Osteoblast (primary cell): ENCODE measurements around the gene LRRC25. TPM values are rescaled to one million over a fixed set of nuclear protein-coding genes. Genes with fewer than 3 reads are reported as not detected.
A peak's percentile ranks its signal among the peaks of the same experiment; 100 is the strongest.
"Not testable (repeated sequence)": the region's sequence is repeated elsewhere in the genome, so short reads cannot be mapped to it uniquely, and the experiment has no call there.

Experiments used
- DNase-seq: peaks from one replicate; pipeline ENCODE4 v3.0.0; 2011; ENCODE audit warnings: low spot score, mixed read lengths; ENCODE audit not compliant: insufficient read length; ENCODE audit errors: missing footprints
- H2AFZ ChIP-seq: 2 replicates; pipeline ENCODE4 v1.6.0; 2011; ENCODE audit warnings: mild to moderate bottlenecking, low read length
- H3K27ac ChIP-seq: 2 replicates; pipeline ENCODE4 v1.5.1; 2011; ENCODE audit warnings: mild to moderate bottlenecking, low read depth, low read length, moderate library complexity
- H3K27me3 ChIP-seq: 2 replicates; pipeline ENCODE4 v1.6.0; 2012; ENCODE audit warnings: mild to moderate bottlenecking, control low read depth, inconsistent platforms, low read length, moderate library complexity; ENCODE audit not compliant: insufficient read depth
- H3K36me3 ChIP-seq: 2 replicates; pipeline ENCODE4 v1.5.1; 2011; ENCODE audit warnings: mild to moderate bottlenecking, low read length, control low read depth, moderate library complexity; ENCODE audit not compliant: insufficient read depth
- H3K4me1 ChIP-seq: 2 replicates; pipeline ENCODE4 v1.5.1; 2011; ENCODE audit warnings: mild to moderate bottlenecking, low read length, control low read depth, moderate library complexity; ENCODE audit not compliant: insufficient read depth
- H3K4me2 ChIP-seq: 2 replicates; pipeline ENCODE4 v1.6.0; 2011; ENCODE audit warnings: mild to moderate bottlenecking, low read length; ENCODE audit not compliant: insufficient read depth
- H3K4me3 ChIP-seq: fragments of 200-600 bp; sonication (generic); 3 replicates; pipeline ENCODE4 v1.5.1; 2012; ENCODE audit warnings: mild to moderate bottlenecking, low read length, inconsistent platforms; ENCODE audit not compliant: insufficient read depth
- H3K79me2 ChIP-seq: 2 replicates; pipeline ENCODE4 v1.6.0; 2012; ENCODE audit warnings: mild to moderate bottlenecking, low read length, control low read depth, inconsistent platforms; ENCODE audit not compliant: insufficient read depth
- H3K9me3 ChIP-seq: 2 replicates; pipeline ENCODE4 v1.5.1; 2011; ENCODE audit warnings: low read depth, low read length, control low read depth
- H4K20me1 ChIP-seq: 2 replicates; pipeline ENCODE4 v1.6.0; 2012; ENCODE audit warnings: mild to moderate bottlenecking, low read length, control low read depth; ENCODE audit not compliant: insufficient read depth
- CTCF ChIP-seq: IDR thresholded peaks from 2 replicates; pipeline ENCODE4 v1.5.1; 2011; ENCODE audit warnings: mild to moderate bottlenecking, low read depth, low read length, moderate library complexity; ENCODE audit errors: extremely low read depth
- total RNA-seq: library from RNA; depleted of rRNA; stranded (reverse); fragments of >200 nt; gene quantifications from 2 replicates; pipeline ENCODE4 v1.2.3, GENCODE V29; 2012

Gene LRRC25
- total RNA-seq, 1 donor, result 1.1 TPM

- Histone ChIP-seq H3K9me3 (no peaks in the 10 kb centered on the region), H3K27ac (peak overlapping the region; percentile 84), H3K27me3 (no peaks in the 10 kb centered on the region), H3K4me2 (peak overlapping the region; percentile 81), H3K79me2 (peaks cover 7% of the 10 kb centered on the region), H3K36me3 (no peaks in the 10 kb centered on the region), H4K20me1 (no peaks in the 10 kb centered on the region), H3K4me1 (peaks cover 49% of the 10 kb centered on the region), H2AFZ (peak overlapping the region; percentile 36), H3K4me3 (peak overlapping the region; percentile 65)
- peak; percentile 92 for DNase-seq
- no peak for TF ChIP-seq CTCF
Observed at GRCh38 chr19:18414504-18415177, 17.2 kb upstream of the LRRC25 start.

- no peaks in the 10 kb centered on the region for H3K79me2 ChIP-seq
- no peak overlapping the region for H3K27ac ChIP-seq
- H3K27me3 ChIP-seq, result no peaks in the 10 kb centered on the region
- TF ChIP-seq CTCF, result no peak
- H3K9me3 ChIP-seq, result no peaks in the 10 kb centered on the region
- H3K4me3 ChIP-seq, result no peak overlapping the region
- peak; percentile 43 for DNase-seq
- H2AFZ ChIP-seq, result no peak overlapping the region
- peaks cover 42% of the 10 kb centered on the region for H3K4me1 ChIP-seq
- H3K36me3 ChIP-seq, result no peaks in the 10 kb centered on the region
- no peaks in the 10 kb centered on the region for H4K20me1 ChIP-seq
- no peak overlapping the region for H3K4me2 ChIP-seq
Observed at GRCh38 chr19:18412610-18413239, 15.3 kb upstream of the LRRC25 start.

- DNase-seq, result peak; percentile 67
- H3K4me2 ChIP-seq, result no peak overlapping the region
- no peaks in the 10 kb centered on the region for H3K36me3 ChIP-seq
- H3K9me3 ChIP-seq, result no peaks in the 10 kb centered on the region
- H3K27me3 ChIP-seq, result no peaks in the 10 kb centered on the region
- no peak overlapping the region for H3K4me3 ChIP-seq
- H3K4me1 ChIP-seq, result peaks cover 6% of the 10 kb centered on the region
- peak; percentile 47 for TF ChIP-seq CTCF
- no peaks in the 10 kb centered on the region for H4K20me1 ChIP-seq
- H3K79me2 ChIP-seq, result no peaks in the 10 kb centered on the region
- H2AFZ ChIP-seq, result peak overlapping the region; percentile 71
- H3K27ac ChIP-seq, result no peak overlapping the region
Observed at GRCh38 chr19:18408053-18408476, 10.6 kb upstream of the LRRC25 start.

- Histone ChIP-seq H2AFZ (no peak overlapping the region), H3K4me1 (peaks cover 6% of the 10 kb centered on the region), H3K79me2 (no peaks in the 10 kb centered on the region)
Observed at GRCh38 chr19:18406749-18407148, 9.3 kb upstream of the LRRC25 start.

GRCh38 chr19:18405754-18406153 is 8.3 kb upstream of the LRRC25 start:
- not testable (repeated sequence) for DNase-seq, H3K4me3 ChIP-seq, H3K79me2 ChIP-seq, H4K20me1 ChIP-seq, H3K4me2 ChIP-seq, H3K4me1 ChIP-seq, H3K36me3 ChIP-seq, H3K27me3 ChIP-seq, H3K27ac ChIP-seq, H2AFZ ChIP-seq, H3K9me3 ChIP-seq

More at GRCh38 chr19:18406749-18407148, 9.3 kb upstream of the LRRC25 start:
- no peak overlapping the region for H3K4me2 ChIP-seq
- no peaks in the 10 kb centered on the region for H4K20me1 ChIP-seq
- no peak overlapping the region for H3K4me3 ChIP-seq
- DNase-seq, result no peak
- H3K27ac ChIP-seq, result no peak overlapping the region
- TF ChIP-seq CTCF, result no peak
- H3K9me3 ChIP-seq, result no peaks in the 10 kb centered on the region
- H3K27me3 ChIP-seq, result no peaks in the 10 kb centered on the region
- H3K36me3 ChIP-seq, result no peaks in the 10 kb centered on the region
